Loucy (cell line): Measurements from ENCODE around the gene P2RX2.

Source experiments
- H2AFZ ChIP-seq: fragments of 200-600 bp; sonication (generic); 2 replicates; pipeline ENCODE4 v1.6.0; 2016; ENCODE audit warnings: antibody characterized with exemption, mild to moderate bottlenecking, low read length, moderate library complexity
- H3F3A ChIP-seq: fragments of 200-600 bp; 2 replicates; pipeline ENCODE4 v1.6.0; 2016; ENCODE audit warnings: antibody characterized with exemption, low read depth, mild to moderate bottlenecking
- H3K27me3 ChIP-seq: fragments of 200-600 bp; sonication (generic); 2 replicates; pipeline ENCODE4 v1.6.1; 2014; ENCODE audit warnings: low read length, mild to moderate bottlenecking; ENCODE audit not compliant: insufficient read depth, poor library complexity, severe bottlenecking
- H3K36me3 ChIP-seq: fragments of 200-600 bp; sonication (generic); 2 replicates; pipeline ENCODE4 v1.6.1; 2016; ENCODE audit warnings: low read length; ENCODE audit not compliant: insufficient read depth
- H3K4me1 ChIP-seq: fragments of 200-600 bp; sonication (generic); 2 replicates; pipeline ENCODE4 v1.5.1; 2014; ENCODE audit warnings: low read length, mild to moderate bottlenecking; ENCODE audit not compliant: insufficient read depth, poor library complexity, severe bottlenecking
- H3K4me2 ChIP-seq: fragments of 200-600 bp; sonication (generic); 2 replicates; pipeline ENCODE4 v1.6.0; 2014; ENCODE audit warnings: antibody characterized with exemption, low read length, low read depth, mild to moderate bottlenecking; ENCODE audit not compliant: poor library complexity, severe bottlenecking
- H3K4me3 ChIP-seq: fragments of 200-600 bp; sonication (generic); 2 replicates; pipeline ENCODE4 v1.5.1; 2014; ENCODE audit warnings: low read length, mild to moderate bottlenecking, mixed read lengths; ENCODE audit not compliant: poor library complexity, severe bottlenecking
- H3K79me2 ChIP-seq: fragments of 200-600 bp; sonication (generic); 2 replicates; pipeline ENCODE4 v1.6.1; 2014; ENCODE audit warnings: low read length; ENCODE audit not compliant: insufficient read depth
- H3K9ac ChIP-seq: fragments of 200-600 bp; sonication (generic); 2 replicates; pipeline ENCODE4 v1.6.0; 2014; ENCODE audit warnings: mild to moderate bottlenecking, low read depth, low read length, moderate library complexity; ENCODE audit not compliant: poor library complexity, severe bottlenecking
- H3K9me2 ChIP-seq: fragments of 200-600 bp; sonication (generic); replicated peaks from 2 replicates; pipeline ENCODE4 v1.6.1; 2016; ENCODE audit warnings: low read depth, low read length, mixed read lengths
- H3K9me3 ChIP-seq: fragments of 200-600 bp; sonication (generic); 2 replicates; pipeline ENCODE4 v1.6.1; 2014; ENCODE audit warnings: mild to moderate bottlenecking, antibody characterized with exemption, low read length, low read depth; ENCODE audit not compliant: insufficient read depth
- H4K20me1 ChIP-seq: fragments of 200-600 bp; sonication (generic); 2 replicates; pipeline ENCODE4 v1.6.0; 2014; ENCODE audit warnings: antibody characterized with exemption, low read length, mild to moderate bottlenecking; ENCODE audit not compliant: insufficient read depth, poor library complexity, severe bottlenecking
- CTCF ChIP-seq: fragments of 200-600 bp; sonication (generic); conservative IDR thresholded peaks from 2 replicates; pipeline ENCODE4 v1.5.1; 2014; ENCODE audit warnings: mild to moderate bottlenecking, antibody characterized with exemption, low read length
- EZH2phosphoT487 ChIP-seq: fragments of 200-600 bp; IDR thresholded peaks from 2 replicates; pipeline ENCODE4 v1.6.1; 2018; ENCODE audit warnings: antibody characterized with exemption, mild to moderate bottlenecking, moderate library complexity, borderline replicate concordance

P2RX2 gene

DNA sequence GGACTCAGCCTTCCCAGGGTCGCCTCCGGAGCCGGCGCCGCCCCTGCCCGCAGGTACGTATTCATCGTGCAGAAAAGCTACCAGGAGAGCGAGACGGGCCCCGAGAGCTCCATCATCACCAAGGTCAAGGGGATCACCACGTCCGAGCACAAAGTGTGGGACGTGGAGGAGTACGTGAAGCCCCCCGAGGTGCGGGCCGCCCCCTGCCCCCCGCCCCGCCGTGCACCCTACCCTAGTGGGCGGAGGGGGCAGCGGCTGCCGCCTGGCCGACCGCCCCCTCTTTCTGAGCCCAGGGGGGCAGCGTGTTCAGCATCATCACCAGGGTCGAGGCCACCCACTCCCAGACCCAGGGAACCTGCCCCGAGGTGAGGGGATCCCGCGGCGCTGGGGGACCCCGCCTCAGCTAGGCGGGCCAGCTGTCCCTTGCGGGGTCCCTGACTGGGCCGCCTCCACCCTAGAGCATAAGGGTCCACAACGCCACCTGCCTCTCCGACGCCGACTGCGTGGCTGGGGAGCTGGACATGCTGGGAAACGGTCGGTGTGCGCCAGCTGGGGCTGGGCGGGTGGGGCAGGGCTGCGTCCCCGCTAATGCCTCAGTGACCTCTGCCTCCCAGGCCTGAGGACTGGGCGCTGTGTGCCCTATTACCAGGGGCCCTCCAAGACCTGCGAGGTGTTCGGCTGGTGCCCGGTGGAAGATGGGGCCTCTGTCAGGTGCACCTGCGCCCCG, 973 bp downstream of the P2RX2 start:
- Histone ChIP-seq H3K27me3 (no peaks in the 10 kb centered on the region), H3K79me2 (no peaks in the 10 kb centered on the region), H2AFZ (no peak overlapping the region), H3F3A (no peaks in the 10 kb centered on the region), H3K36me3 (peaks cover 12% of the 10 kb centered on the region; the same call in 1 of the 2 replicates), H3K9ac (no peak overlapping the region), H4K20me1 (no peaks in the 10 kb centered on the region), H3K4me1 (peaks cover 3% of the 10 kb centered on the region), H3K9me3 (peaks cover 15% of the 10 kb centered on the region; the same call in 1 of the 2 replicates), H3K4me2 (no peak overlapping the region), H3K4me3 (no peak overlapping the region), H3K9me2 (no peaks in the 10 kb centered on the region)
- TF ChIP-seq EZH2phosphoT487 (no peak), CTCF (no peak)

GRCh38 chr12:132620113-132620898, 1.7 kb downstream of the P2RX2 start:
- Histone ChIP-seq H3K9me2 (no peaks in the 10 kb centered on the region), H3F3A (no peaks in the 10 kb centered on the region), H3K4me1 (no peaks in the 10 kb centered on the region), H3K36me3 (peaks cover 18% of the 10 kb centered on the region; the same call in 1 of the 2 replicates), H3K4me3 (no peak overlapping the region), H3K9ac (no peak overlapping the region), H3K9me3 (peaks cover 15% of the 10 kb centered on the region; the same call in 1 of the 2 replicates), H4K20me1 (no peaks in the 10 kb centered on the region), H3K79me2 (no peaks in the 10 kb centered on the region), H3K27me3 (no peaks in the 10 kb centered on the region), H2AFZ (no peak overlapping the region), H3K4me2 (no peak overlapping the region)
- TF ChIP-seq CTCF (no peak), EZH2phosphoT487 (no peak)

DNA sequence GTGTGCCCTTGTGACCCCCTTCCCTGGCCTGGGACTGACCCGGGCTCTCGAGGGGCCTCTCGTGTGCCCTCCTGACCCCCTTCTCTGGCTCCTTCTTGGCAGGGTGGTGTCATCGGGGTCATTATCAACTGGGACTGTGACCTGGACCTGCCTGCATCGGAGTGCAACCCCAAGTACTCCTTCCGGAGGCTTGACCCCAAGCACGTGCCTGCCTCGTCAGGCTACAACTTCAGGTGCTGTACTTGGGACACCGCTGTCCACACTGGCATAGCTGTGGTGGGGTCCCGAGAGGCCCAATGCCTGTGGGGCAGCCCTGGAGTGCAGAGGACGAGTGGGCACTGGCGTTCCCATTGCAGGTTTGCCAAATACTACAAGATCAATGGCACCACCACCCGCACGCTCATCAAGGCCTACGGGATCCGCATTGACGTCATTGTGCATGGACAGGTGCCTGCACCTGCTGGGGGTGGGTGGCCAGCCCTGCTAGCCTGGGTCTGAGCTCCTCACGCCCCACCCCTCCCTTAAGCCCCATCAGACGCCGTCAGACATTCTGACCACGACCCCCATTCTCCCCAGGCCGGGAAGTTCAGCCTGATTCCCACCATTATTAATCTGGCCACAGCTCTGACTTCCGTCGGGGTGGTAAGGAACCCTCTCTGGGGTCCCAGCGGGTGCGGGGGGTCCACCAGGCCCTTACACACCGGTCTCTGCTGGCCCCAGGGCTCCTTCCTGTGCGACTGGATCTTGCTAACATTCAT, 2.5 kb downstream of the P2RX2 start:
- TF ChIP-seq CTCF = no peak
- no peak for TF ChIP-seq EZH2phosphoT487
- H3K79me2 ChIP-seq = no peaks in the 10 kb centered on the region
- peaks cover 10% of the 10 kb centered on the region; the same call in 1 of the 2 replicates for H3K9me3 ChIP-seq
- peaks cover 19% of the 10 kb centered on the region; the same call in 1 of the 2 replicates for H3K36me3 ChIP-seq
- H3K4me2 ChIP-seq = no peak overlapping the region
- no peak overlapping the region for H3K4me3 ChIP-seq
- no peaks in the 10 kb centered on the region for H3K9me2 ChIP-seq
- H2AFZ ChIP-seq = no peak overlapping the region
- no peaks in the 10 kb centered on the region for H3K4me1 ChIP-seq
- no peak overlapping the region for H3K9ac ChIP-seq
- H4K20me1 ChIP-seq = no peaks in the 10 kb centered on the region
- H3F3A ChIP-seq = no peaks in the 10 kb centered on the region
- no peaks in the 10 kb centered on the region for H3K27me3 ChIP-seq
